Skeletal muscle tissue (tissue), 4 donors: ENCODE measurements around the gene CALM1. TPM values are rescaled to one million over a fixed set of nuclear protein-coding genes. Genes with fewer than 3 reads are reported as not detected.

Experiments used
- H3K27ac ChIP-seq: one replicate; pipeline ENCODE4 v1.7.0; 2013; ENCODE audit warnings: mild to moderate bottlenecking, low read depth, low read length, inconsistent platforms
- H3K27me3 ChIP-seq, 3 donors: one replicate each; pipeline ENCODE4 v1.7.0; 2013; ENCODE audit warnings: low read length in 3 of 3; ENCODE audit not compliant: control insufficient read depth in 3 of 3, insufficient read depth in 3 of 3
- H3K36me3 ChIP-seq, 3 donors: one replicate each; pipeline ENCODE4 v1.7.0; 2013; ENCODE audit warnings: low read length in 3 of 3; ENCODE audit not compliant: control insufficient read depth in 3 of 3, insufficient read depth in 3 of 3
- H3K4me1 ChIP-seq, 3 donors: one replicate each; pipeline ENCODE4 v1.7.0; 2013; ENCODE audit warnings: low read length in 3 of 3, mild to moderate bottlenecking in 3 of 3; ENCODE audit not compliant: control insufficient read depth in 3 of 3, insufficient read depth in 3 of 3
- H3K4me3 ChIP-seq, 3 donors: one replicate each; pipeline ENCODE4 v1.7.0; 2013; ENCODE audit warnings: low read length in 3 of 3
- H3K9ac ChIP-seq, 3 donors: one replicate each; pipeline ENCODE4 v1.7.0; 2013; ENCODE audit warnings: low read length in 3 of 3, mild to moderate bottlenecking in 3 of 3, moderate library complexity in 2 of 3, low read depth in 1 of 3
- H3K9me3 ChIP-seq, 3 donors: one replicate each; pipeline ENCODE4 v1.7.0; 2013; ENCODE audit warnings: low read length in 3 of 3; ENCODE audit not compliant: control insufficient read depth in 3 of 3
- total RNA-seq: library from RNA; depleted of rRNA; stranded (reverse); fragments of >200 nt; gene quantifications from one replicate; pipeline ENCODE4 v1.2.3, GENCODE V29; 2014
- donor health status: Osteomylitis.

CALM1 gene
- total RNA-seq, 1 donor from 2014 or later, result 99.7 TPM

DNA sequence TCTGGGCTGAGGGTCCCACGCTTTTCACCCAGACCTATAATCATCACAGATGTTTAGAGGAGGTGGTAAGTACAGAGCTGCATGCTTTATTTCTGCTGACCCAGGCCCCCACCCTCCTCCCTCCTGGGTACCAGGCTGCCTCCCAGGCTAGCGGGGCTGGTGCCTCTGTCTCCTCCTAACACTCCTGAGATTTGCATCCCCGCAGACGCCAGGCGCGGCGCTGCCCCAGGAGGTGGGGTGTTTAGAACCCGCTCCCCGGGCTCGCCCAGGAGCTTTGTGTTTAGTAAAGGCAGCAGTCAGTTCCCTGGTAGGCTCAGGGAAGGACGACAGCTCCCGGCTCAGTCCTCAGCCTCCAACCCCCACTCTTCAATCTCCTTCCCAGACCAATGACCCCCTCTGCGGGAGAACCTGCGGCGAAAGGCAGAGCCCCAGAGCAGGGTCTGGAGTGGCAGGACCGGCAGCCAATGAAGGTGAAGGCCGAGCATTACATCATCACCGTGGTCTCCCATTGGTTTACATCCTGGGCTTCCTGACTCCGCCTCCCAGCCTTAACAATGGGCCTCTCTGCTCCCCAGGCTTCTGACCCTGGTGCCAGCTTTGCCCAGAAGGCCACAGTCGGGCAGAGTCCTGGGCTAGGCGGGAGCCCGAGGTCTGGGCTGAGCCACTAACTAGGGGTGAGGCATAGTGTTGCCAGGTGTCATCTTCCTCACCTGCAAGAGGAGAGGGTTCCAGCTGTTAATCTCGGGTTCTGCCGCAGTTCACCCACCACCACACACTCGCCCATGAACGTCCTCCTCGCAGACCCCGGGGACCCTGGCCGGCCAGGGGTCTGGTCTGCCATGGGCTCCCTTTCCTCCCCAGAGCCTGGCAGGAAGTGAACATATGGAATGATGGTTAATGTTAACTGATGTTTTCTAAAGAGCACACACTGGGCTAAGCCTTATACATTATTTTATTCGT lies 57.5 kb downstream of the CALM1 start:
- no peaks in the 10 kb centered on the region for H3K36me3 ChIP-seq
- H3K9ac ChIP-seq, result peak overlapping the region in 1 of 3 donors; percentile 45
- peaks cover 0 to 8% (median 8%) of the 10 kb centered on the region in 3 donors for H3K27me3 ChIP-seq
- peaks cover 0 to 10% (median 3%) of the 10 kb centered on the region in 3 donors for H3K4me1 ChIP-seq
- no peak overlapping the region for H3K4me3 ChIP-seq
- no peaks in the 10 kb centered on the region for H3K9me3 ChIP-seq
- H3K27ac ChIP-seq, result no peak overlapping the region

- Histone ChIP-seq H3K27ac (no peak overlapping the region), H3K9ac (no peak overlapping the region)
Observed at GRCh38 chr14:90455100-90455571, 58.3 kb downstream of the CALM1 start.

GRCh38 chr14:90456551-90456950 lies 59.7 kb downstream of the CALM1 start:
- H3K27me3 ChIP-seq, result peaks cover 0 to 8% (median 8%) of the 10 kb centered on the region in 3 donors
- no peaks in the 10 kb centered on the region for H3K36me3 ChIP-seq
- H3K4me3 ChIP-seq, result no peak overlapping the region
- H3K27ac ChIP-seq, result no peak overlapping the region
- H3K4me1 ChIP-seq, result peaks cover 0 to 10% (median 3%) of the 10 kb centered on the region in 3 donors
- no peak overlapping the region for H3K9ac ChIP-seq
- H3K9me3 ChIP-seq, result no peaks in the 10 kb centered on the region

More at GRCh38 chr14:90455100-90455571, 58.3 kb downstream of the CALM1 start:
- H3K4me1 ChIP-seq, result peaks cover 0 to 10% (median 3%) of the 10 kb centered on the region in 3 donors
- no peaks in the 10 kb centered on the region for H3K9me3 ChIP-seq
- no peak overlapping the region for H3K4me3 ChIP-seq
- peaks cover 0 to 8% (median 8%) of the 10 kb centered on the region in 3 donors for H3K27me3 ChIP-seq
- H3K36me3 ChIP-seq, result no peaks in the 10 kb centered on the region

DNA sequence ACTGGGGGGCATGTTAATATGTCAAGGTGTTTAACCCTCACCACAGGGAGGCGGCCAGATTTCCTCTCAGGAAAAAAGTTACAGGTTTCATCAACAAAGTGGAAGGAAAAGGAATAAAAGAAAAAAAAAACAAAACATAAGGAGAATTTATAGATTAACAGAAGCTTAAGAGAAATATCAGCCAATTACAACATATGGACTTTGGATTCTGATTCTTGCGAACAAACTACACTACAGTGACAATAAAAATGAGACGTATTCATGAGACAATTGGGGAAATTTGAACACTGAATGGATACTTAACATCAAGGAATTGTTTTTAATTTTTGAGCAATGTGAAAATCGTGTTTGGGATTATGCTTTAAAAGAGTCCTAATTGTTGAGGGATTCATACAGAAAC lies 60.4 kb downstream of the CALM1 start:
- Histone ChIP-seq H3K27ac (no peak overlapping the region), H3K4me1 (peaks cover 0 to 10% (median 3%) of the 10 kb centered on the region in 3 donors), H3K9me3 (no peaks in the 10 kb centered on the region), H3K36me3 (no peaks in the 10 kb centered on the region), H3K27me3 (peaks cover 0 to 8% (median 8%) of the 10 kb centered on the region in 3 donors), H3K4me3 (no peak overlapping the region), H3K9ac (no peak overlapping the region)

Other genes starting within 250 kb of the CALM1 start
- gene PSMC1, start 140.5 kb upstream of the CALM1 start, total RNA-seq, result 84.5 TPM
- 14.6 TPM for gene NRDE2, start 65.1 kb upstream of the CALM1 start, total RNA-seq